DOHH2 (cell line): ENCODE data around the gene PLEKHG2.

ENCODE experiments used
- H3F3A ChIP-seq: fragments of 200-600 bp; sonication (generic), shearing (Covaris generic); 2 replicates; pipeline ENCODE4 v1.6.0; 2016; ENCODE audit warnings: antibody characterized with exemption, mild to moderate bottlenecking; ENCODE audit not compliant: control insufficient read depth, insufficient read depth
- H3K27ac ChIP-seq: fragments of 200-600 bp; sonication (generic); 2 replicates; pipeline ENCODE4 v1.5.1; 2014; ENCODE audit warnings: low read depth, mild to moderate bottlenecking, low read length, moderate library complexity
- H3K27me3 ChIP-seq: fragments of 200-600 bp; sonication (generic); 2 replicates; pipeline ENCODE4 v1.6.1; 2014; ENCODE audit warnings: mild to moderate bottlenecking, low read length, mixed read lengths; ENCODE audit not compliant: control insufficient read depth
- H3K36me3 ChIP-seq: fragments of 200-600 bp; sonication (generic); 2 replicates; pipeline ENCODE4 v1.6.1; 2014; ENCODE audit warnings: mild to moderate bottlenecking, low read length, moderate library complexity, mixed read lengths; ENCODE audit not compliant: control insufficient read depth
- H3K4me1 ChIP-seq: fragments of 200-600 bp; sonication (generic); 2 replicates; pipeline ENCODE4 v1.6.1; 2014; ENCODE audit warnings: mild to moderate bottlenecking, low read length, mixed read lengths; ENCODE audit not compliant: control insufficient read depth
- H3K4me2 ChIP-seq: fragments of 200-600 bp; sonication (generic); 2 replicates; pipeline ENCODE4 v1.6.0; 2014; ENCODE audit warnings: mild to moderate bottlenecking, low read length, moderate library complexity
- H3K4me3 ChIP-seq: fragments of 200-600 bp; sonication (generic); 2 replicates; pipeline ENCODE4 v1.5.1; 2014; ENCODE audit warnings: mild to moderate bottlenecking, low read length, mixed read lengths
- H3K79me2 ChIP-seq: fragments of 200-600 bp; sonication (generic); 2 replicates; pipeline ENCODE4 v1.6.1; 2014; ENCODE audit warnings: mild to moderate bottlenecking, low read length, mixed read lengths; ENCODE audit not compliant: control insufficient read depth
- H3K9me2 ChIP-seq: fragments of 200-600 bp; sonication (generic); replicated peaks from 2 replicates; pipeline ENCODE4 v1.6.1; 2014; ENCODE audit warnings: mild to moderate bottlenecking, low read length, mixed read lengths; ENCODE audit not compliant: control insufficient read depth
- H3K9me3 ChIP-seq: fragments of 200-600 bp; sonication (generic); 2 replicates; pipeline ENCODE4 v1.6.1; 2014; ENCODE audit warnings: antibody characterized with exemption, low read length, mixed read lengths; ENCODE audit not compliant: control insufficient read depth, insufficient read depth
- H4K20me1 ChIP-seq: fragments of 200-600 bp; sonication (generic); 2 replicates; pipeline ENCODE4 v1.6.0; 2014; ENCODE audit warnings: low read depth, mild to moderate bottlenecking, antibody characterized with exemption, low read length, moderate library complexity; ENCODE audit not compliant: control insufficient read depth, insufficient read depth
- EZH2phosphoT487 ChIP-seq: fragments of 200-600 bp; sonication (generic); IDR thresholded peaks from 2 replicates; pipeline ENCODE4 v1.6.1; 2017; ENCODE audit warnings: borderline replicate concordance, mild to moderate bottlenecking, antibody characterized with exemption, low read length, moderate library complexity, mixed read lengths
- TF ChIP-seq, protein P1 (sequence below): fragments of 200-600 bp; sonication (generic); IDR thresholded peaks from one replicate; pipeline ENCODE4 v1.5.1; 2014; ENCODE audit warnings: antibody characterized with exemption, mild to moderate bottlenecking, low read depth, low read length; ENCODE audit not compliant: poor library complexity, severe bottlenecking

Gene PLEKHG2

DNA sequence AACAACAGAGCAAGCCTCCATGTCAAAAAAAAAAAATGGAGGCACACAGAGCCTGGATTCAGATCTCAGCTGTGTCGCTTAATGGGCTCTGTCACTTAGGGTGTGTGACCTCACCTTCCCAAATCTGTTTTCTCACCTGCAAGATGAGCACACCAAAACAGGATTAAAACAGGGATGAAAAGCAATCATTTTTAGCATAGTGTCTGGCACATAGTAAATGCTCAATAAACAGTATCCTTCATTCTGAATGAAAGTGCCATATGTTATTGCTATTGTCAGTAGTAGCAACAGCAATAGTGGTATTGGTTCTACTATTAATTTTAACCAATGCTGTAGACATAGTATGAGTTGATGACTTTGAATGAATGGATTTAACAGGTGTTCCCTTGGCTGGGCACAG, 46.9 kb upstream of the PLEKHG2 start:
- H3K36me3 ChIP-seq: peaks cover 36% of the 10 kb centered on the region
- H3K4me2 ChIP-seq: no peak overlapping the region
- no peaks in the 10 kb centered on the region for H4K20me1 ChIP-seq
- H3K27me3 ChIP-seq: no peaks in the 10 kb centered on the region
- H3F3A ChIP-seq: no peaks in the 10 kb centered on the region
- no peaks in the 10 kb centered on the region for H3K79me2 ChIP-seq
- no peaks in the 10 kb centered on the region for H3K9me3 ChIP-seq
- H3K4me3 ChIP-seq: no peak overlapping the region
- H3K4me1 ChIP-seq: peaks cover 14% of the 10 kb centered on the region
- H3K27ac ChIP-seq: no peak overlapping the region
- no peaks in the 10 kb centered on the region for H3K9me2 ChIP-seq
- TF ChIP-seq EZH2phosphoT487: no peak
- TF ChIP-seq, protein P1, sequence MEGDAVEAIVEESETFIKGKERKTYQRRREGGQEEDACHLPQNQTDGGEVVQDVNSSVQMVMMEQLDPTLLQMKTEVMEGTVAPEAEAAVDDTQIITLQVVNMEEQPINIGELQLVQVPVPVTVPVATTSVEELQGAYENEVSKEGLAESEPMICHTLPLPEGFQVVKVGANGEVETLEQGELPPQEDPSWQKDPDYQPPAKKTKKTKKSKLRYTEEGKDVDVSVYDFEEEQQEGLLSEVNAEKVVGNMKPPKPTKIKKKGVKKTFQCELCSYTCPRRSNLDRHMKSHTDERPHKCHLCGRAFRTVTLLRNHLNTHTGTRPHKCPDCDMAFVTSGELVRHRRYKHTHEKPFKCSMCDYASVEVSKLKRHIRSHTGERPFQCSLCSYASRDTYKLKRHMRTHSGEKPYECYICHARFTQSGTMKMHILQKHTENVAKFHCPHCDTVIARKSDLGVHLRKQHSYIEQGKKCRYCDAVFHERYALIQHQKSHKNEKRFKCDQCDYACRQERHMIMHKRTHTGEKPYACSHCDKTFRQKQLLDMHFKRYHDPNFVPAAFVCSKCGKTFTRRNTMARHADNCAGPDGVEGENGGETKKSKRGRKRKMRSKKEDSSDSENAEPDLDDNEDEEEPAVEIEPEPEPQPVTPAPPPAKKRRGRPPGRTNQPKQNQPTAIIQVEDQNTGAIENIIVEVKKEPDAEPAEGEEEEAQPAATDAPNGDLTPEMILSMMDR: no peak

DNA sequence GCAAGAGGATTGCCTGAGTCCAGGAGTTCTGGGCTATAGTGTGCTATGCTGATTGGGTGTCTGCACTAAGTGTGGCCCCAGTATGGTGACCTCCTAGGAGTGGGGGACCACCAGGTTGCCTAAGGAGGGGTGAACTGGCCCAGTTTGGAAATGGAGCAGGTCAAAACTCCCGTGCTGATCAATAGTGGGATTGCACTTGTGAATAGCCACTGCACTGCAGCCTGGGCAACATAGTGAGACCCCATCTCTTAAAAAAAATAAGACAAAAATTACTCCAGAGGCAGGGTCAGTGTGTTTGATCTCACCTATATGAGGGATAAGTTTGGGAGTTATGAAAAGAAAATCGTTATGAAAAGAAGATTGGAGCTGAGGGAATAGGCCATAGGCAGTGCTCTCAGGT, 43.3 kb upstream of the PLEKHG2 start:
- no peak overlapping the region for H3K4me3 ChIP-seq
- no peaks in the 10 kb centered on the region for H3K4me1 ChIP-seq
- no peaks in the 10 kb centered on the region for H3F3A ChIP-seq
- H3K4me2 ChIP-seq: no peak overlapping the region
- peaks cover 39% of the 10 kb centered on the region for H3K36me3 ChIP-seq
- no peaks in the 10 kb centered on the region for H3K79me2 ChIP-seq
- H3K9me3 ChIP-seq: no peaks in the 10 kb centered on the region
- no peaks in the 10 kb centered on the region for H4K20me1 ChIP-seq
- TF ChIP-seq, protein P1: no peak
- no peaks in the 10 kb centered on the region for H3K27me3 ChIP-seq
- H3K27ac ChIP-seq: no peak overlapping the region
- no peaks in the 10 kb centered on the region for H3K9me2 ChIP-seq

DNA sequence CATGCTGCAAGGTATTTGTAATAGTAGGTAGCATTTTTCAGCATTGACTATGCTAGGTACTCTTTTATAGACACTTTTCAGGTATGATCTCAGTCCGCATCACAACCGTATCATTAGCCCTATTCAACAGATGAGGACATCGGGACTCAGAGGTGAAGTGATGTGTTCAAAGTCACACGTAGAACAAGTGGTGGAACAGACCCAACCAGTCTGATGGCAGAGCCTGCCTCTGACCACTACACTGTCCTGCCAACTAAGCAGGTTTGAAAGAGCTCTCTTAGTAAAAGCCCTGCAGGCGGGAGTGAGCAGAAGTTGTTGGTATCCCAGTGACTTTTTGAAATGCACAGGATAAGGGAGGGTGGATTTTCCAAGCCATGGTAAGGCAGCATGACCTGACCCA, 41.7 kb upstream of the PLEKHG2 start:
- no peaks in the 10 kb centered on the region for H3K79me2 ChIP-seq
- H3F3A ChIP-seq: no peaks in the 10 kb centered on the region
- H3K4me1 ChIP-seq: no peaks in the 10 kb centered on the region
- no peaks in the 10 kb centered on the region for H3K9me2 ChIP-seq
- no peak for TF ChIP-seq EZH2phosphoT487
- TF ChIP-seq, protein P1: no peak
- peaks cover 43% of the 10 kb centered on the region for H3K36me3 ChIP-seq
- H3K9me3 ChIP-seq: no peaks in the 10 kb centered on the region
- H4K20me1 ChIP-seq: no peaks in the 10 kb centered on the region
- no peak overlapping the region for H3K4me2 ChIP-seq
- no peak overlapping the region for H3K4me3 ChIP-seq
- H3K27ac ChIP-seq: no peak overlapping the region
- H3K27me3 ChIP-seq: no peaks in the 10 kb centered on the region
